HepG2 (cell line): Measurements from ENCODE around the gene HDLBP. TPM values are rescaled to one million over a fixed set of nuclear protein-coding genes. Genes with fewer than 3 reads are reported as not detected.

Experiments used
- ATAC-seq: fragments of 200-7000 bp; cut with Tn5 transposase; 3 replicates; pipeline ENCODE4 v1.9.1; 2020; ENCODE audit warnings: mild to moderate bottlenecking, moderate library complexity
- BruUV-seq: library from RNA; stranded (reverse); fragments of 400-500 nt; replicated peaks from 2 replicates; lab custom pipeline; 2021; lab: Mats Ljungman, UMichigan
- CTCF ChIA-PET: fragments of 300-600 bp; formaldehyde crosslinking; extraction: SDS; loops from one replicate; lab custom pipeline; 2021; ENCODE audit warnings: low total read pairs, inconsistent platforms, low intra/inter-chr PET ratio; lab: Yijun Ruan, JAX
- POLR2A ChIA-PET: fragments of 350-600 bp; sonication (Branson Sonifier 250); formaldehyde crosslinking; loops from one replicate; lab custom pipeline; 2020; ENCODE audit warnings: antibody characterized with exemption, inconsistent platforms; lab: Yijun Ruan, JAX
- DNase-seq: peaks from one replicate; pipeline ENCODE4 v3.0.0-alpha.2; 2015; ENCODE audit warnings: low spot score
- FAIRE-seq: peaks from 3 replicates; lab custom pipeline; 2011; peaks lifted over from hg19 to GRCh38; lab: Jason Lieb, UNC
- H2AFZ ChIP-seq: one replicate; pipeline ENCODE4 v1.6.1; 2011; ENCODE audit warnings: low read length, inconsistent platforms
- H3K27ac ChIP-seq: fragments of 300-600 bp; 3 replicates; pipeline ENCODE4 v1.8.0; 2011; ENCODE audit warnings: mixed run types, mild to moderate bottlenecking, mixed read lengths, low read length, inconsistent platforms; ENCODE audit not compliant: insufficient read depth; ENCODE audit errors: extremely low read length
- H3K27me3 ChIP-seq, 2 experiments: fragments of 200-600 bp in 1 of 2; 2 replicates in 1 of 2; 3 replicates in 1 of 2; pipeline versions ENCODE4 v1.6.0 to v1.8.0; 2011; ENCODE audit warnings: low read length in 2 of 2, mild to moderate bottlenecking in 2 of 2, moderate library complexity in 2 of 2, inconsistent platforms in 1 of 2; ENCODE audit not compliant: insufficient read depth in 2 of 2, control insufficient read depth in 1 of 2
- H3K36me3 ChIP-seq, 2 experiments: fragments of 200-600 bp in 1 of 2; replicated peaks in 1 of 2; 2 replicates in 1 of 2; 3 replicates in 1 of 2; pipeline versions ENCODE4 v1.5.1 to v1.8.0; 2011; ENCODE audit warnings: low read length in 2 of 2, inconsistent platforms in 1 of 2; ENCODE audit not compliant: insufficient read depth in 2 of 2, control insufficient read depth in 1 of 2
- H3K4me1 ChIP-seq: 2 replicates; pipeline ENCODE4 v1.5.1; 2012; ENCODE audit warnings: low read length, inconsistent platforms; ENCODE audit not compliant: insufficient read depth
- H3K4me2 ChIP-seq: 2 replicates; pipeline ENCODE4 v1.6.0; 2011; ENCODE audit warnings: low read depth, low read length, inconsistent platforms
- H3K4me3 ChIP-seq, 3 experiments: fragments of 200-600 bp in 1 of 3; sonication (generic), shearing (Covaris generic) in 1 of 3; replicated peaks in 1 of 3; 2 replicates each; pipeline ENCODE4 v1.5.1; 2011 to 2016; ENCODE audit warnings: low read length in 3 of 3, inconsistent platforms in 2 of 3, low read depth in 2 of 3, mild to moderate bottlenecking in 2 of 3, control low read depth in 1 of 3, mixed read lengths in 1 of 3; ENCODE audit not compliant: insufficient read depth in 1 of 3
- H3K79me2 ChIP-seq: one replicate; pipeline ENCODE4 v1.6.1; 2011; ENCODE audit warnings: low read length, inconsistent platforms; ENCODE audit not compliant: insufficient read depth
- H3K9ac ChIP-seq: 2 replicates; pipeline ENCODE4 v1.6.0; 2011; ENCODE audit warnings: mild to moderate bottlenecking, low read depth, low read length, inconsistent platforms; ENCODE audit not compliant: insufficient read depth
- H3K9me3 ChIP-seq: 2 replicates; pipeline ENCODE4 v1.5.1; 2012; ENCODE audit warnings: mild to moderate bottlenecking, low read length
- H4K20me1 ChIP-seq: 2 replicates; pipeline ENCODE4 v1.6.0; 2011; ENCODE audit warnings: inconsistent platforms, mild to moderate bottlenecking, low read length, moderate library complexity; ENCODE audit not compliant: insufficient read depth
- ARNT ChIP-seq: fragments of 450-650 bp; IDR thresholded peaks from 2 replicates; pipeline ENCODE4 v1.6.1; 2017
- ATM ChIP-seq: fragments of 450-650 bp; IDR thresholded peaks from 2 replicates; pipeline ENCODE4 v1.7.1; 2017; ENCODE audit warnings: mild to moderate bottlenecking, borderline replicate concordance
- HOXA3 ChIP-seq: sonication (generic); formaldehyde crosslinking; IDR thresholded peaks from 2 replicates; pipeline ENCODE4 v1.5.0; 2020; ENCODE audit warnings: missing genetic modification reagents
- KLF6 ChIP-seq: IDR thresholded peaks from 2 replicates; pipeline ENCODE4 v1.8.0; 2016; ENCODE audit warnings: missing biosample characterization, missing genetic modification reagents
- NFYB ChIP-seq: sonication (generic); formaldehyde crosslinking; IDR thresholded peaks from 2 replicates; pipeline ENCODE4 v1.4.0; 2020; ENCODE audit warnings: missing genetic modification reagents
- NPAS2 ChIP-seq: sonication (generic); formaldehyde crosslinking; IDR thresholded peaks from 2 replicates; pipeline ENCODE4 v1.8.0; 2022; ENCODE audit warnings: mild to moderate bottlenecking, missing genetic modification reagents, borderline replicate concordance
- PTBP1 ChIP-seq: fragments of 200-400 bp; formaldehyde crosslinking; IDR thresholded peaks from 2 replicates; pipeline ENCODE4 v1.6.1; 2018; ENCODE audit warnings: low read length, low read depth; ENCODE audit not compliant: poor library complexity, severe bottlenecking
- TEAD3 ChIP-seq: optimal IDR thresholded peaks from 2 replicates; pipeline ENCODE3; 2016; ENCODE audit warnings: borderline replicate concordance
- ZBTB33 ChIP-seq: sonication (generic); formaldehyde crosslinking; IDR thresholded peaks from 2 replicates; pipeline ENCODE4 v1.4.0; 2020; ENCODE audit warnings: missing genetic modification reagents
- ZBTB38 ChIP-seq: sonication (generic); formaldehyde crosslinking; IDR thresholded peaks from 2 replicates; pipeline ENCODE4 v1.5.1; 2020; ENCODE audit warnings: mild to moderate bottlenecking, missing genetic modification reagents
- ZFP1 ChIP-seq: IDR thresholded peaks from 2 replicates; pipeline ENCODE4 v1.6.1; 2016
- ZFYVE20 ChIP-seq: sonication (generic); formaldehyde crosslinking; IDR thresholded peaks from 2 replicates; pipeline ENCODE4 v1.8.0; 2023; ENCODE audit warnings: low read depth, mild to moderate bottlenecking, moderate library complexity, missing genetic modification reagents, borderline replicate concordance
- ZHX1 ChIP-seq: sonication (generic); formaldehyde crosslinking; IDR thresholded peaks from 2 replicates; pipeline ENCODE4 v1.8.1; 2022; ENCODE audit warnings: low read depth, mild to moderate bottlenecking, missing genetic modification reagents
- ZNF570 ChIP-seq: sonication (generic); formaldehyde crosslinking; IDR thresholded peaks from 2 replicates; pipeline ENCODE4 v1.4.0; 2020; ENCODE audit warnings: mild to moderate bottlenecking, missing genetic modification reagents, borderline replicate concordance
- WGBS: methylation state at CpG from one replicate; pipeline ENCODE4 v1.1.6; 2017; ENCODE audit warnings: low lambda C conversion rate; 5-methylcytosine and 5-hydroxymethylcytosine counted together
- in situ Hi-C: cut with HindIII; loops from 2 replicates; pipeline ENCODE4 v1.10.0; 2017; ENCODE audit warnings: low pct_unique_long_range_greater_than_20kb; ENCODE audit not compliant: extremely low pct_ligation_motif_present
- intact Hi-C: fragments of 100-400 bp; cut with micrococcal nuclease; formaldehyde crosslinking; loops from one replicate; pipeline ENCODE4 v1.10.0; 2022; ENCODE audit not compliant: unreplicated experiment
- polyA plus RNA-seq, 8 experiments: library from polyadenylated mRNA; depleted of rRNA in 3 of 8; stranded (reverse) in 7 of 8; unstranded in 1 of 8; fragments of >200 nt; fragmentation: Illumina TruSeq in 4 of 8; extraction: Trizol in 4 of 8; gene quantifications; 2 replicates each; pipeline versions ENCODE4 v1.2.1 to v1.2.3, GENCODE V29; 2011 to 2016; ENCODE audit warnings: low read depth in 4 of 8, missing spikeins in 1 of 8, mixed read lengths in 1 of 8; ENCODE audit not compliant: insufficient read depth in 1 of 8
- total RNA-seq, 5 experiments: library from RNA; depleted of rRNA; stranded (reverse); fragments of >200 nt; fragmentation: Illumina TruSeq; extraction: Trizol; gene quantifications; 2 replicates each; pipeline ENCODE4 v1.2.3, GENCODE V29; 2016; ENCODE audit warnings: low read depth in 1 of 5

Gene HDLBP
- total and polyA plus RNA-seq, 2 of the 13 experiments (the other 11 are each of a cell fraction or from before 2014, with no cell fraction given) = 464 to 707 TPM

GRCh38 chr2:241308832-241309500 is 6.5 kb downstream of the HDLBP start:
- no peak for DNase-seq
- Histone ChIP-seq H3K27ac (peak overlapping the region; percentile 4), H3K4me1 (peaks cover 87% of the 10 kb centered on the region), H3K9me3 (no peaks in the 10 kb centered on the region), H3K36me3 (peaks cover 0 to 5% of the 10 kb centered on the region in 2 experiments; a peak in 4 of 5 replicates), H3K79me2 (peaks cover 100% of the 10 kb centered on the region), H3K4me2 (no peak overlapping the region), H4K20me1 (peaks cover 45% of the 10 kb centered on the region), H3K4me3 (no peak overlapping the region), H3K27me3 (no peaks in the 10 kb centered on the region), H2AFZ (no peak overlapping the region), H3K9ac (no peak overlapping the region)
- intact Hi-C loops = no loop called here
- FAIRE-seq = no peak
- ChIA-PET CTCF (no interaction called here), POLR2A (no interaction called here)
- 90% methylated on average over 18 of the region's 18 CpGs for WGBS
- TF ChIP-seq ZBTB38 (CRISPR knock-in tag) (peak; percentile 67; the same call in 1 of the 2 replicates), TEAD3 (peak; percentile 12), ARNT (no peak), NPAS2 (CRISPR knock-in tag) (no peak)
- ATAC-seq = peak; percentile 10; the same call in 2 of the 3 replicates
- BruUV-seq = no TSS peak
- in situ Hi-C loops = no loop called here

- H4K20me1 ChIP-seq = peaks cover 50% of the 10 kb centered on the region
- H3K9me3 ChIP-seq = no peaks in the 10 kb centered on the region
- H3K4me2 ChIP-seq = no peak overlapping the region
- ChIA-PET POLR2A (no interaction called here), CTCF (no interaction called here)
- no peak overlapping the region for H3K27ac ChIP-seq
- H2AFZ ChIP-seq = no peak overlapping the region
- peaks cover 0 to 5% of the 10 kb centered on the region in 2 experiments; a peak in 4 of 5 replicates for H3K36me3 ChIP-seq
- TF ChIP-seq KLF6 (CRISPR knock-in tag) (no peak), ZHX1 (CRISPR knock-in tag) (no peak), ZBTB33 (CRISPR knock-in tag) (no peak), HOXA3 (CRISPR knock-in tag) (no peak), NFYB (no peak), ZNF570 (CRISPR knock-in tag) (no peak), PTBP1 (no peak), ATM (no peak), ZFP1 (CRISPR knock-in tag) (no peak), ZFYVE20 (CRISPR knock-in tag) (no peak)
- H3K27me3 ChIP-seq = no peaks in the 10 kb centered on the region
- intact Hi-C loops = no loop called here
- in situ Hi-C loops = no loop called here
- no TSS peak for BruUV-seq
- 72% methylated on average over 5 of the region's 5 CpGs for WGBS
- no peak for ATAC-seq
- peaks cover 87% of the 10 kb centered on the region for H3K4me1 ChIP-seq
- no peak overlapping the region for H3K4me3 ChIP-seq
- H3K9ac ChIP-seq = no peak overlapping the region
- DNase-seq = no peak
- H3K79me2 ChIP-seq = peaks cover 100% of the 10 kb centered on the region
- no peak for FAIRE-seq
Observed at GRCh38 chr2:241308267-241308666, 7.2 kb downstream of the HDLBP start.
